C1 segment of cervical spinal cord (tissue), 14 donors: ENCODE data around the gene PDE4D.
A peak's percentile ranks its signal among the peaks of the same experiment; 100 is the strongest.

Experiments
- DNase-seq, 14 donors: peaks; one replicate each; lab custom pipeline; 2025; lab: John Stamatoyannopoulos, UW

The PDE4D gene

GRCh38 chr5:59222687-59223511 lies 670.6 kb downstream of the PDE4D start:
- no peak for DNase-seq

GRCh38 chr5:59221769-59222168 lies 671.8 kb downstream of the PDE4D start:
- no peak for DNase-seq

DNA sequence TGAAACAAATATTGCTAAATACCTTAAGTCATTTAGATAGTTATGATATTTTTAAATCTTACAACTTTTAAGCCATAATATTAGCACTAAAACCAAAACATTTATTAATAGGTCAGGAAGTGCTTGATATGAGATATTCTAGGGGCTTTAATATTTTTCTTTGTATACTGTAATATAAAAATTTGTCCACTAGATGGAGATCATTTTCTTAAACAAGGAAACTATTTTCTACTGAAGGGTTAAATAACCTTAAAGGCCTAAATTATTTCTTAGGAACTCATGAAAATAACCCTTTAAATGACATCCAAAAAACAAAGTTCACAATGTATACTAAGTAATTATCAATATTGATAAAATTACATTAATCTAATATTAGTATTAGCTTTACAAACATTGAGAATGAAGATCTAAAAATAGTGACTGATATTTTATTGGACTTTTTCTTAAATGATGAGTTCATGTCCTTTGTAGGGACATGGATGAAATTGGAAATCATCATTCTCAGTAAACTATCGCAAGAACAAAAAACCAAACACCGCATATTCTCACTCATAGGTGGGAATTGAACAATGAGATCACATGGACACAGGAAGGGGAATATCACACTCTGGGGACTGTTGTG lies 675.0 kb downstream of the PDE4D start:
- DNase-seq = no peak

GRCh38 chr5:59216841-59217240 lies 676.7 kb downstream of the PDE4D start:
- DNase-seq = no peak

GRCh38 chr5:59212596-59212995 lies 680.9 kb downstream of the PDE4D start:
- no peak for DNase-seq

- no peak for DNase-seq
These were observed 683.7 kb downstream of the PDE4D start for GRCh38 chr5:59209758-59210359.

- no peak for DNase-seq
These were observed 685.1 kb downstream of the PDE4D start for GRCh38 chr5:59208474-59208873.

- no peak for DNase-seq
These were observed 686.1 kb downstream of the PDE4D start for GRCh38 chr5:59207401-59207800.

- no peak for DNase-seq
These were observed 687.4 kb downstream of the PDE4D start for GRCh38 chr5:59206132-59206581.

DNA sequence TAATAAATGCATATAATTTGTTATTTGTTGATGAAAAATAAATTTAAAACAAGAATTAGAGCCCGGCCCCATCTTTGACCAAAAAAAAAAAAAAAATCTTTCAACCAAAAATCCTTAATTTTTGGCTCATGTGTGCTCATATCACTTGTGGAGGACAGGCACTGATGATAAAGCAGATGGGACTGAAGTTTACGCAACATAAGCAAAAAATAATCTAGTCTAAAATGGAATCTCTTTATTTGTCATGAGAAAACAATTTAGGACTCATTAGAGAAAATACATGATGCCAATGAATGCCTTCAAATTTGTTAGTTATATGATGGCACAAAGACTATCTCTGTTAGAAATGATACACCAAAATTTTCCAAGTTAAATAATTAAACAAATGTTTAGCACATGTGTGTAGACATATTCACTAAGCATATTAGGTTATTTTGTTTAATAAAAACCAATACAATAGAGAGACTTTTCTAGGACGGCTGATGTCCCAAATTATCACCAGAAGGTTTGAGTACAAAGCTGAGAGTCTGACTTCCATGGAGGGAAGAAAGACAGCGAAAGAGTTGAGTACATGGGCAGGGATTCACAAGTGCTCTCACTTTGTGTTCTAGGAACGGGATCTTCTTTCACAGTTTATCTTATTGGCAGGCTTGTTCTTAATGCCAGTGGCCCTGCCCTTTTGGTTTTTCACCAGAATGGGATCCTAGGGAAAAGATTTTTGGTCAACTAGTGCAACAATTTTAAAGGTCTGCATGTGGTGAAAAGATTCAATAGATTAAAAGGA lies 689.2 kb downstream of the PDE4D start:
- DNase-seq = no peak

DNA sequence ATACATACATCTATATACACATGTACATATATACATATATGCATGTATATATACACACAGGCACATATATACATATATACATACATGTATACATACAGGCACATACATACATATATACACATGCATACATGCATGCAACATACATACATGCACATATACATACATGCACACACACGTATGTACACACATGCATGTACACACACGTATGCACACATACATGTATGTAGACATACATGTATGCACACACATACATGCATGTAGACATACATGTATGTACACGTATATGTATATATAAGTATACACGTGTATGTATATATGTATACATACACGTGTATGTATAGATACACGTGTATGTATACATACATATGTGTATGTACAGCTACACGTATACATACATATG lies 693.7 kb downstream of the PDE4D start:
- DNase-seq = no peak

DNA sequence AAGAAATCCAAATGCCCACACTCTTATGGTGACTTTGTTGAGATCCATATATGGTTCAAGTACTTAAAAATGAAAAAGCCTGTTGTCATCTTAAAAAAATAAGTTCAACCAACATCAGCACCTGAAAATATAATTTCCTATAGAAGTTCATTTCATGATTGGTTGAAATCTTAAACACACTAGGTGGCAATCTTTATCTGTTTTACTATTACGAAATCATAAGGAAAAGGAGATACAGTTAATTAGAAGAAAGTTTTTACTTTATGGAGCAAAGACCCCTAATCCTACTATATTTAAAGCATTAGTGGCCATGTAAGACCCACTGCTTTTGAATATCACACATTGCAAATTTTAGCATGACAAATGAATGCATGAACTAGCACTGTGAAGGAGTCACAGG lies 694.7 kb downstream of the PDE4D start:
- DNase-seq = no peak

DNA sequence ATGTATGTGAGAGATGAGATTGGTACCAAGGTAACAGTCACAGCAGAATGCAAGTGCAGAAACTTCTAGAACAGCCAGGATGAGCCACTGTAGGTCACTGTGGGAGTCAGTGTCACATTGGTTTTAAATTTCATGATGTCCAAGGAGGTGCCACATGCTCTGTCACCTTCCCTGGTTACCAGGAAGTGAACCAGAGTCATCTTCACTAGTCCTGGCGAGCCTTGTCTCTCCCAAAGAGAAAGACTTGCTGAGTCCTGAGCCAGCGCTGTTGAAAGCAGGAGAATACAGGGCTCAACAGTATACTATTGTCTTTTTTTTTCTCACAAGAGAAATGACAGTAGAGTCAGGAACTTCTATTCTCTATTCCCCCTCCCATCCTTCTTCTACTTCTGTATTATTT lies 695.2 kb downstream of the PDE4D start:
- peak in 1 of 14 donors; percentile 3 for DNase-seq

- DNase-seq = no peak
These were observed 695.6 kb downstream of the PDE4D start for GRCh38 chr5:59197911-59198310.

- peak in 1 of 14 donors; percentile 6 for DNase-seq
These were observed 699.8 kb downstream of the PDE4D start for GRCh38 chr5:59193616-59194319.

- DNase-seq = no peak
These were observed 702.8 kb downstream of the PDE4D start for GRCh38 chr5:59190746-59191145.

DNA sequence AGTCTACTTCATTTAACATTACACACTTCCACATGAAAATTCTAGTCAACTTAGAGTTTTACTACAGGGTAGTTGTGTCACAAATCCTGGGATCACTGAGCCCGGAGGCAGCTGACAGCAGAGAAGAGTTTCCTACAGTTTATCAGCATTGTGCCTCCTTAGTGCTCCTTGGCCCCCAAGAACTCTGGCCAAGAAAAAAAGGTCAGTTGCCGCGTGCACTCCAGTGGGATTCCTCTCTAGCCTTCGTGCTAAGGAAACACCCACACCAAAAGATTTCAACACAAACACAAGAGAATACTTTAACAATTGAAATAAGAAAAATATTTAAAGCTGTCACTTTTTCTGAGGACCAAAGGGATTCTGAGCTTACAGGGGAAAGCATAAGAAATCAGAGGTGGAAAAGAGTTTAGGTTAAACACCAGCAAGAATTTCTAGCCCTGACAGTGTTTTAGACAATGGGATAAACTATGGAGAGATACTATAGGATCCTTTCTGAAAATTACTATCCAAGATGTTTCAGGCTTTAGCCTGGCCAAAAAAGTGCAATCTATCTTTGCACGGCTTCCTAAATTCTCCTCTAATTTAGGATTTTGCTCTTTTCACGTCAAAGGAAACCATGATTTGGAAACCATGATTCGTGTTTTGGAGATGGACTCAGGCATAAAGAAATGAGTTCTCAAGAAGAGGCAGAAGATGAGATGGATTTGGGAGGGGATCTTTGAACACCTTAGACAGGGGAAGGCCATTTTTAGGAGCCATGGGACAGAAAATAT lies 703.9 kb downstream of the PDE4D start:
- no peak for DNase-seq

GRCh38 chr5:59188419-59189225 lies 704.9 kb downstream of the PDE4D start:
- peak in 7 of 14 donors; percentile 13 to 42 (median 22) for DNase-seq

- DNase-seq = no peak
These were observed 705.7 kb downstream of the PDE4D start for GRCh38 chr5:59187857-59188256.

GRCh38 chr5:59186623-59187022 lies 706.9 kb downstream of the PDE4D start:
- DNase-seq = no peak
